Lung (tissue), 12 donors: Measurements from ENCODE around the gene TNNC1. TPM values are rescaled to one million over a fixed set of nuclear protein-coding genes. Genes with fewer than 3 reads are reported as not detected.

ENCODE experiments used
- ATAC-seq: fragments of 200-7000 bp; cut with Tn5 transposase; one replicate; pipeline ENCODE4 v1.9.1; 2020; ENCODE audit warnings: moderate number of reproducible peaks; ENCODE audit not compliant: insufficient read depth, low FRiP score
- DNase-seq, 3 donors: peaks; one replicate each; pipeline ENCODE4 v3.0.0-alpha.2; 2013 to 2017
- H3K27ac ChIP-seq, 2 donors: one replicate each; pipeline ENCODE4 v1.5.1; 2013; ENCODE audit warnings: mild to moderate bottlenecking in 2 of 2, moderate library complexity in 2 of 2, control low read depth in 1 of 2, inconsistent platforms in 1 of 2, low read depth in 1 of 2, low read length in 1 of 2
- H3K27me3 ChIP-seq, 3 donors: one replicate each; pipeline ENCODE4 v1.5.1; 2013; ENCODE audit warnings: low read length in 2 of 3; ENCODE audit not compliant: control insufficient read depth in 3 of 3, insufficient read depth in 3 of 3
- H3K36me3 ChIP-seq, 4 donors: one replicate each; pipeline ENCODE4 v1.5.1; 2013; ENCODE audit warnings: low read length in 4 of 4, mild to moderate bottlenecking in 1 of 4, moderate library complexity in 1 of 4; ENCODE audit not compliant: control insufficient read depth in 4 of 4, insufficient read depth in 4 of 4
- H3K4me1 ChIP-seq, 5 donors: one replicate each; pipeline ENCODE4 v1.5.1; 2013; ENCODE audit warnings: low read length in 5 of 5, mild to moderate bottlenecking in 2 of 5, moderate library complexity in 1 of 5; ENCODE audit not compliant: control insufficient read depth in 5 of 5, insufficient read depth in 5 of 5
- H3K4me3 ChIP-seq: one replicate; pipeline ENCODE4 v1.5.1; 2013; ENCODE audit warnings: mild to moderate bottlenecking, control low read depth, moderate library complexity
- H3K9ac ChIP-seq, 2 donors: one replicate each; pipeline ENCODE4 v1.5.1; 2013; ENCODE audit warnings: low read length in 2 of 2, control low read depth in 1 of 2; ENCODE audit not compliant: insufficient read depth in 1 of 2
- H3K9me3 ChIP-seq, 4 donors: one replicate each; pipeline ENCODE4 v1.5.1; 2013; ENCODE audit warnings: low read length in 3 of 4, mild to moderate bottlenecking in 1 of 4, moderate library complexity in 1 of 4; ENCODE audit not compliant: control insufficient read depth in 4 of 4, insufficient read depth in 3 of 4
- CTCF ChIP-seq: IDR thresholded peaks from 2 replicates; pipeline ENCODE4 v1.5.1; 2012; ENCODE audit warnings: mild to moderate bottlenecking; ENCODE audit errors: control extremely low read depth, extremely low read depth
- WGBS, 2 donors: extraction: QIAGEN DNeasy Blood & Tissue Kit; methylation state at CpG; one replicate each; pipeline ENCODE4 v1.1.7; 2013; 5-methylcytosine and 5-hydroxymethylcytosine counted together
- polyA plus RNA-seq, 2 donors: library from polyadenylated mRNA; stranded (reverse); fragments of 200-250 nt; gene quantifications; one replicate each; pipeline ENCODE4 v1.2.1, GENCODE V29; 2013
- total RNA-seq, 2 donors: library from RNA; depleted of rRNA in 1 of 2; stranded (reverse); fragments of >200 nt in 1 of 2; gene quantifications; one replicate each; pipeline ENCODE4 v1.2.1, GENCODE V29; 2014 to 2021
- donor health status: control.
- donor health status: control.
- donor health status: Bipolar disorder and iron deficiency.
- donor health status: healthy.
- donor health status: DM: yes; HTN: yes; CAD: no.

TNNC1 gene
- total and polyA plus RNA-seq, 4 donors: 17.3 to 250 (median 33.4) TPM

- no peak for TF ChIP-seq CTCF
- peak overlapping the region in 1 of 2 donors; percentile 27 for H3K27ac ChIP-seq
- H3K36me3 ChIP-seq: peaks cover 0 to 2% (median 0%) of the 10 kb centered on the region in 4 donors
- no peaks in the 10 kb centered on the region for H3K27me3 ChIP-seq
- peak overlapping the region; percentile 29 for H3K4me3 ChIP-seq
- no peaks in the 10 kb centered on the region for H3K9me3 ChIP-seq
- ATAC-seq: no peak
- H3K9ac ChIP-seq: no peak overlapping the region
- no peak for DNase-seq
- peaks cover 0 to 10% (median 0%) of the 10 kb centered on the region in 5 donors for H3K4me1 ChIP-seq
- 77 to 79% methylated on average over 25 of the region's 25 CpGs for WGBS, 2 donors
Measured at GRCh38 chr3:52443791-52444687, 9.8 kb downstream of the TNNC1 start.

DNA sequence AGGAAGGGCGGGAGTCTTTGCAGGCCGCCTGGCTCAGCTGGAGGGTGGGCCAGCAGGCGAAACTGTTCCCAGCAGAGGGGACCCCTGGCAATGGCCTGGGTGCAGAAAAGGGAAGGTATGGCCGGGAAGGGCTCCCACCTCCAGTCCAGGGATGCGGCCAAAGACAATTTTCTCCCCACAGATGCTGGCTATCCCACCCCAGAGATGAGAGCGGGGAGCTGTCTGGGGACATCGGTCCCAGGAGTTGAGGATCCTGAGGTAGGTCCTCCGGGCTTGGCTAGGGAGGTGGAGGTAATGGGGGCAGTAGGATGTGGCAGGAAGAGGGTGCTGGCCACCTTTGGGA lies 10.6 kb downstream of the TNNC1 start:
- ATAC-seq (no peak), DNase-seq (no peak)
- Histone ChIP-seq H3K9ac (no peak overlapping the region), H3K9me3 (no peaks in the 10 kb centered on the region), H3K27ac (no peak overlapping the region), H3K4me3 (peak overlapping the region; percentile 29), H3K4me1 (peaks cover 0 to 10% (median 0%) of the 10 kb centered on the region in 5 donors), H3K36me3 (peaks cover 0 to 2% (median 0%) of the 10 kb centered on the region in 4 donors), H3K27me3 (no peaks in the 10 kb centered on the region)
- 82 to 88% methylated on average over 8 of the region's 8 CpGs for WGBS, 2 donors
- TF ChIP-seq CTCF: no peak

GRCh38 chr3:52442409-52443267 lies 11.2 kb downstream of the TNNC1 start:
- Histone ChIP-seq H3K9ac (no peak overlapping the region), H3K9me3 (no peaks in the 10 kb centered on the region), H3K27me3 (no peaks in the 10 kb centered on the region), H3K27ac (no peak overlapping the region), H3K4me1 (peaks cover 0 to 12% (median 0%) of the 10 kb centered on the region in 5 donors), H3K36me3 (peaks cover 0 to 2% (median 0%) of the 10 kb centered on the region in 4 donors), H3K4me3 (peak overlapping the region; percentile 29)
- no peak for TF ChIP-seq CTCF
- no peak for ATAC-seq
- DNase-seq: no peak
- WGBS, 2 donors: 88 to 93% methylated on average over 16 of the region's 16 CpGs
